ENCODE results near the gene PAK4.
"Not testable (repeated sequence)": the region's sequence is repeated elsewhere in the genome, so short reads cannot be mapped to it uniquely, and the experiment has no call there.

Gene PAK4

GRCh38 chr19:39087907-39088686, 37.5 kb upstream of the PAK4 start:
- DNase-seq (ENCODE audit: low read depth), result no peak
- no peak for TF ChIP-seq MAX (IDR thresholded peaks at IDR 0.05; ENCODE audit: low read depth, low read length)
- no peak for TF ChIP-seq MYC (IDR thresholded peaks at IDR 0.05; ENCODE audit: low read depth, low read length)
- TF ChIP-seq CTCF (IDR thresholded peaks at IDR 0.05; ENCODE audit: low read depth, low read length), result no peak
- TF ChIP-seq POLR2A (IDR thresholded peaks at IDR 0.05; ENCODE audit: extremely low read depth, insufficient read length), result no peak
- no peak overlapping the region for H3K4me3 ChIP-seq (ENCODE audit: low read depth, low read length)

GRCh38 chr19:39090016-39090415, 35.6 kb upstream of the PAK4 start:
- DNase-seq (ENCODE audit: low read depth); H3K4me3 ChIP-seq (ENCODE audit: low read depth, low read length): not testable (repeated sequence)

GRCh38 chr19:39090881-39091280, 34.7 kb upstream of the PAK4 start:
- DNase-seq (ENCODE audit: low read depth), result no peak
- no peak for TF ChIP-seq POLR2A (IDR thresholded peaks at IDR 0.05; ENCODE audit: extremely low read depth, insufficient read length)
- no peak for TF ChIP-seq MYC (IDR thresholded peaks at IDR 0.05; ENCODE audit: low read depth, low read length)
- no peak for TF ChIP-seq MAX (IDR thresholded peaks at IDR 0.05; ENCODE audit: low read depth, low read length)
- TF ChIP-seq CTCF (IDR thresholded peaks at IDR 0.05; ENCODE audit: low read depth, low read length), result no peak

GRCh38 chr19:39095799-39096540, 29.6 kb upstream of the PAK4 start:
- H3K4me3 ChIP-seq (ENCODE audit: low read depth, low read length); DNase-seq (ENCODE audit: low read depth): not testable (repeated sequence)

More at GRCh38 chr19:39090881-39091280, 34.7 kb upstream of the PAK4 start:
- H3K4me3 ChIP-seq (ENCODE audit: low read depth, low read length), result no peak overlapping the region

GRCh38 chr19:39097299-39097698, 28.3 kb upstream of the PAK4 start:
- no peak for DNase-seq (ENCODE audit: low read depth)
- no peak overlapping the region for H3K4me3 ChIP-seq (ENCODE audit: low read depth, low read length)
- no peak for TF ChIP-seq CTCF (IDR thresholded peaks at IDR 0.05; ENCODE audit: low read depth, low read length)
- no peak for TF ChIP-seq MAX (IDR thresholded peaks at IDR 0.05; ENCODE audit: low read depth, low read length)
- TF ChIP-seq MYC (IDR thresholded peaks at IDR 0.05; ENCODE audit: low read depth, low read length), result no peak
- TF ChIP-seq POLR2A (IDR thresholded peaks at IDR 0.05; ENCODE audit: extremely low read depth, insufficient read length), result no peak

- DNase-seq (ENCODE audit: low read depth), result no peak
- no peak for TF ChIP-seq MYC (IDR thresholded peaks at IDR 0.05; ENCODE audit: low read depth, low read length)
- no peak for TF ChIP-seq POLR2A (IDR thresholded peaks at IDR 0.05; ENCODE audit: extremely low read depth, insufficient read length)
- TF ChIP-seq CTCF (IDR thresholded peaks at IDR 0.05; ENCODE audit: low read depth, low read length), result no peak
- no peak for TF ChIP-seq MAX (IDR thresholded peaks at IDR 0.05; ENCODE audit: low read depth, low read length)
- H3K4me3 ChIP-seq (ENCODE audit: low read depth, low read length), result no peak overlapping the region
Observed at GRCh38 chr19:39097721-39098120, 27.9 kb upstream of the PAK4 start.

Data from NB4 (cell line).